H1 (cell line): Measurements from ENCODE around the gene SEMA3F. TPM values are rescaled to one million over a fixed set of nuclear protein-coding genes. Genes with fewer than 3 reads are reported as not detected.

Experiments used
- BRCA1 ChIP-seq: IDR thresholded peaks from 2 replicates; pipeline ENCODE4 v1.6.1; 2012; ENCODE audit warnings: low read depth, low read length, improper control_type of control experiment
- CTBP2 ChIP-seq: IDR thresholded peaks from 2 replicates; pipeline ENCODE4 v1.7.0; 2011; ENCODE audit warnings: borderline replicate concordance, mild to moderate bottlenecking, moderate library complexity, mixed read lengths, low read length; ENCODE audit not compliant: insufficient read depth, insufficient read length
- EP300 ChIP-seq, 2 experiments: IDR thresholded peaks; 1 replicate in 1 of 2; 2 replicates in 1 of 2; pipeline ENCODE4 v1.6.1; 2011 to 2012; ENCODE audit warnings: low read depth in 2 of 2, low read length in 2 of 2, mild to moderate bottlenecking in 2 of 2, borderline replicate concordance in 1 of 2, inconsistent platforms in 1 of 2, moderate library complexity in 1 of 2
- EZH2 ChIP-seq: fragments of 200-600 bp; sonication (generic); IDR thresholded peaks from 2 replicates; pipeline ENCODE4 v1.7.1; 2012; ENCODE audit warnings: low read depth, mild to moderate bottlenecking, moderate library complexity, low read length, inconsistent platforms; ENCODE audit not compliant: severe bottlenecking
- JUND ChIP-seq: IDR thresholded peaks from 2 replicates; pipeline ENCODE4 v1.6.1; 2011; ENCODE audit warnings: mild to moderate bottlenecking, improper control_type of control experiment, low read length
- RFX5 ChIP-seq: IDR thresholded peaks from 2 replicates; pipeline ENCODE4 v1.6.1; 2011; ENCODE audit warnings: low read depth, low read length, improper control_type of control experiment, borderline replicate concordance
- SIN3A ChIP-seq, 2 experiments: IDR thresholded peaks in 1 of 2; conservative IDR thresholded peaks in 1 of 2; 2 replicates each; pipeline ENCODE4 v1.6.1; 2011 to 2012; ENCODE audit warnings: low read length in 2 of 2, improper control_type of control experiment in 1 of 2, low read depth in 1 of 2, mild to moderate bottlenecking in 1 of 2
- SP2 ChIP-seq: IDR thresholded peaks from 2 replicates; pipeline ENCODE4 v1.6.1; 2012; ENCODE audit warnings: mild to moderate bottlenecking, low read length, inconsistent platforms
- polyA plus RNA-seq, 7 experiments: library from polyadenylated mRNA; depleted of rRNA in 3 of 7; stranded (reverse) in 5 of 7; unstranded in 2 of 7; fragments of >200 nt in 5 of 7; fragments of 200-250 nt in 2 of 7; gene quantifications; 1 replicate in 5 of 7; 2 replicates in 1 of 7; 4 replicates in 1 of 7; pipeline versions ENCODE4 v1.2.1 to v1.2.3, GENCODE V29; 2011 to 2013; ENCODE audit warnings: missing spikeins in 2 of 7, mixed read lengths in 2 of 7
- total RNA-seq: library from RNA; stranded (reverse); fragmentation: NEBNext Ultra II Directional; extraction: Animal tissue kit (Norgen Biotek cat#: 25700); gene quantifications from 2 replicates; pipeline ENCODE4 v1.2.1, GENCODE V29; 2021

The SEMA3F gene
- total and polyA plus RNA-seq, 2 of the 8 experiments (the other 6 are each of a cell fraction or from before 2014, with no cell fraction given), result 20.3 to 37.0 TPM

DNA sequence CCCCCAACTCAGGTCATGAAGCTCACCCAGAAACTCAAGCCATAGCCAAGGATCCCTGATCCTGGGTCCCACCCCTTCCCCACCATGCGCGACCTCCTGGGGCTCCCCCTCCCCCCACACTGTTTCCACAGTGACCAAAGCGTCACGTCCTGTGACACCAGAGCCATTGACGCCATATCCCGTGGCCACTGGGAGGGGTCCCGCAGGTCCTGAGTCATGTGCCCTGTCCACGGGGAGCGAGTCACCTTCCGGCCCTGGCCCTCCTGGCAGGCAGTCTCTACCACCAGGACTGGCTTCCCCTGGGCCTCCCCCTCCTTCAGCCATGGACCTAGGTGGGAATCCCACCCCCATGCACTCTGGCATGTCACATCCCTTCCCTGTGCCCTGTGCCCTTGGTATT is 15.6 kb downstream of the SEMA3F start (continued):
- no peak for TF ChIP-seq CTBP2
- no peak for TF ChIP-seq SP2
- TF ChIP-seq SIN3A (conservative IDR thresholded peaks at IDR 0.05 in 1 of 2, IDR thresholded peaks at IDR 0.05 in 1 of 2; ENCODE audit: low read depth in 1 of 2, low read length in 2 of 2), result no peak
- no peak for TF ChIP-seq EZH2
- no peak for TF ChIP-seq BRCA1
- no peak for TF ChIP-seq RFX5
- TF ChIP-seq EP300 (IDR thresholded peaks at IDR 0.05; ENCODE audit: borderline replicate concordance in 1 of 2, low read depth in 2 of 2, low read length in 2 of 2), result no peak
- TF ChIP-seq JUND, result no peak
